Neuronal stem cell (in vitro differentiated cells): ENCODE measurements around the gene GPBAR1.

Experiments
- DNase-seq: peaks from one replicate; pipeline ENCODE4 v3.0.0-alpha.2; 2013; ENCODE audit warnings: low spot score
- H2AFZ ChIP-seq: one replicate; pipeline ENCODE4 v1.6.1; 2013; ENCODE audit warnings: mild to moderate bottlenecking, low read length, inconsistent platforms
- H2AK5ac ChIP-seq: 2 replicates; pipeline ENCODE4 v1.6.1; 2013; ENCODE audit warnings: low read depth, mild to moderate bottlenecking, inconsistent platforms, low read length, moderate library complexity, mixed read lengths
- H2BK120ac ChIP-seq: 2 replicates; pipeline ENCODE4 v1.6.1; 2013; ENCODE audit warnings: low read depth, mild to moderate bottlenecking, inconsistent platforms, low read length, moderate library complexity, mixed read lengths
- H2BK12ac ChIP-seq: one replicate; pipeline ENCODE4 v1.6.1; 2013; ENCODE audit warnings: low read length, inconsistent platforms
- H2BK15ac ChIP-seq: 2 replicates; pipeline ENCODE4 v1.6.1; 2013; ENCODE audit warnings: mild to moderate bottlenecking, low read length, inconsistent platforms, mixed read lengths
- H2BK5ac ChIP-seq: one replicate; pipeline ENCODE4 v1.6.1; 2013; ENCODE audit warnings: inconsistent platforms, mild to moderate bottlenecking, low read length, moderate library complexity
- H3K14ac ChIP-seq: one replicate; pipeline ENCODE4 v1.6.1; 2013; ENCODE audit warnings: low read length, inconsistent platforms
- H3K18ac ChIP-seq: 2 replicates; pipeline ENCODE4 v1.6.1; 2013; ENCODE audit warnings: low read length, inconsistent platforms
- H3K23ac ChIP-seq: 2 replicates; pipeline ENCODE4 v1.6.1; 2013; ENCODE audit warnings: low read depth, mild to moderate bottlenecking, mixed read lengths, low read length, inconsistent platforms; ENCODE audit not compliant: poor library complexity
- H3K27ac ChIP-seq: replicated peaks from 3 replicates; pipeline ENCODE4 v1.5.1; 2013; ENCODE audit warnings: low read length, inconsistent platforms
- H3K27me3 ChIP-seq, 3 experiments: 2 replicates each; pipeline ENCODE4 v1.6.1; 2013; ENCODE audit warnings: low read length in 3 of 3, mild to moderate bottlenecking in 2 of 3, inconsistent platforms in 1 of 3, low read depth in 1 of 3, mixed read lengths in 1 of 3, moderate library complexity in 1 of 3; ENCODE audit not compliant: control insufficient read depth in 3 of 3, insufficient read depth in 3 of 3
- H3K36me3 ChIP-seq, 2 donors: replicated peaks in 1 of 2; 2 replicates each; pipeline ENCODE4 v1.6.1; 2013; ENCODE audit warnings: low read length in 2 of 2; ENCODE audit not compliant: control insufficient read depth in 2 of 2, insufficient read depth in 2 of 2
- H3K4ac ChIP-seq: 2 replicates; pipeline ENCODE4 v1.6.1; 2013; ENCODE audit warnings: inconsistent platforms, mild to moderate bottlenecking, low read length, moderate library complexity
- H3K4me1 ChIP-seq, 2 donors: 1 replicate in 1 of 2; 2 replicates in 1 of 2; pipeline ENCODE4 v1.6.1; 2013; ENCODE audit warnings: low read length in 2 of 2, low read depth in 1 of 2; ENCODE audit not compliant: control insufficient read depth in 2 of 2, insufficient read depth in 1 of 2
- H3K4me2 ChIP-seq: one replicate; pipeline ENCODE4 v1.6.1; 2013; ENCODE audit warnings: mild to moderate bottlenecking, low read length, inconsistent platforms; ENCODE audit not compliant: insufficient read depth, poor library complexity, severe bottlenecking
- H3K4me3 ChIP-seq, 2 donors: 2 replicates each; pipeline ENCODE4 v1.5.1; 2013; ENCODE audit warnings: low read length in 2 of 2, mild to moderate bottlenecking in 2 of 2, inconsistent platforms in 1 of 2, moderate library complexity in 1 of 2
- H3K79me1 ChIP-seq: one replicate; pipeline ENCODE4 v1.6.1; 2013; ENCODE audit warnings: low read depth, mild to moderate bottlenecking, inconsistent platforms, low read length, moderate library complexity
- H3K9ac ChIP-seq: one replicate; pipeline ENCODE4 v1.6.1; 2013; ENCODE audit warnings: mild to moderate bottlenecking, low read depth, low read length, inconsistent platforms; ENCODE audit not compliant: poor library complexity
- H3K9me3 ChIP-seq, 2 donors: replicated peaks in 1 of 2; 2 replicates each; pipeline versions ENCODE3 to v1.6.1; 2013; ENCODE audit warnings: low read length in 2 of 2, mild to moderate bottlenecking in 2 of 2, inconsistent platforms in 1 of 2, low read depth in 1 of 2, mixed read lengths in 1 of 2, moderate library complexity in 1 of 2; ENCODE audit not compliant: control insufficient read depth in 2 of 2, insufficient read depth in 1 of 2
- H4K8ac ChIP-seq: one replicate; pipeline ENCODE4 v1.6.1; 2013; ENCODE audit warnings: low read depth, mild to moderate bottlenecking, inconsistent platforms, low read length, moderate library complexity
- H4K91ac ChIP-seq: one replicate; pipeline ENCODE4 v1.6.1; 2013; ENCODE audit warnings: low read length, low read depth, mild to moderate bottlenecking, inconsistent platforms; ENCODE audit not compliant: poor library complexity
- WGBS, 2 donors: extraction: QIAGEN DNeasy Blood & Tissue Kit; methylation state at CpG; one replicate each; pipeline ENCODE4 v1.1.7; 2013; ENCODE audit warnings: missing lambda C conversion rate in 2 of 2, mixed read lengths in 1 of 2; ENCODE audit not compliant: insufficient read length in 2 of 2, insufficient replicate concordance in 1 of 2; ENCODE audit errors: extremely low coverage in 2 of 2; 5-methylcytosine and 5-hydroxymethylcytosine counted together

GPBAR1 gene

DNA sequence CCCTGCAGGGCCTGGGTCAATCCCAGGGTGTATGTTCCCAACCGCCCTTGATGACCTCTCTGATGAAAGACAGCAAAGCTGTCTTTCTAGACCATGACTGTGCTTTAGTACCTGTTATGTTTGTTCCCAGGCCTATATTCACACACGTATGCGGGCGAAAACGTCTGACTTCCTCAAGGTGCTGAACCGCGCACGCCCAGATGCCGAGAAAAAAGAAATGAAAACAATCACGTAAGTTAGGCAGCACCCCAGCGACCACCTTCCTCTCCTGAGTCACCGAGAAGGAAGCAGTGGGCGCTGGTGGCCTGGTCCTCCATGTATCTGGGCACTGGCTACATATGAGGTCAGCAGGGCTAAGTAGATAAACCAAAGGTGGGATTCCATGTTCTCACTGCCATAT is 11.1 kb upstream of the GPBAR1 start:
- no peak overlapping the region for H3K9ac ChIP-seq
- no peak overlapping the region for H2BK15ac ChIP-seq
- no peaks in the 10 kb centered on the region for H3K79me1 ChIP-seq
- no peak overlapping the region for H3K23ac ChIP-seq
- H3K4me1 ChIP-seq, result no peaks in the 10 kb centered on the region
- no peak overlapping the region for H4K91ac ChIP-seq
- H2AFZ ChIP-seq, result no peak overlapping the region
- H2AK5ac ChIP-seq, result no peak overlapping the region
- DNase-seq, result no peak
- H2BK12ac ChIP-seq, result no peak overlapping the region
- no peak overlapping the region for H3K14ac ChIP-seq
- H3K18ac ChIP-seq, result no peak overlapping the region
- H3K27me3 ChIP-seq, result no peaks in the 10 kb centered on the region
- H4K8ac ChIP-seq, result no peak overlapping the region
- H2BK5ac ChIP-seq, result no peak overlapping the region
- no peak overlapping the region for H3K4me2 ChIP-seq
- H3K4ac ChIP-seq, result no peak overlapping the region
- no peaks in the 10 kb centered on the region for H3K9me3 ChIP-seq
- H3K27ac ChIP-seq, result no peak overlapping the region
- WGBS, 2 donors, result no CpG with 5 or more reads among the region's 13 CpGs
- peaks cover 55 to 99% of the 10 kb centered on the region in 2 donors for H3K36me3 ChIP-seq
- no peak overlapping the region for H3K4me3 ChIP-seq
- no peak overlapping the region for H2BK120ac ChIP-seq

DNA sequence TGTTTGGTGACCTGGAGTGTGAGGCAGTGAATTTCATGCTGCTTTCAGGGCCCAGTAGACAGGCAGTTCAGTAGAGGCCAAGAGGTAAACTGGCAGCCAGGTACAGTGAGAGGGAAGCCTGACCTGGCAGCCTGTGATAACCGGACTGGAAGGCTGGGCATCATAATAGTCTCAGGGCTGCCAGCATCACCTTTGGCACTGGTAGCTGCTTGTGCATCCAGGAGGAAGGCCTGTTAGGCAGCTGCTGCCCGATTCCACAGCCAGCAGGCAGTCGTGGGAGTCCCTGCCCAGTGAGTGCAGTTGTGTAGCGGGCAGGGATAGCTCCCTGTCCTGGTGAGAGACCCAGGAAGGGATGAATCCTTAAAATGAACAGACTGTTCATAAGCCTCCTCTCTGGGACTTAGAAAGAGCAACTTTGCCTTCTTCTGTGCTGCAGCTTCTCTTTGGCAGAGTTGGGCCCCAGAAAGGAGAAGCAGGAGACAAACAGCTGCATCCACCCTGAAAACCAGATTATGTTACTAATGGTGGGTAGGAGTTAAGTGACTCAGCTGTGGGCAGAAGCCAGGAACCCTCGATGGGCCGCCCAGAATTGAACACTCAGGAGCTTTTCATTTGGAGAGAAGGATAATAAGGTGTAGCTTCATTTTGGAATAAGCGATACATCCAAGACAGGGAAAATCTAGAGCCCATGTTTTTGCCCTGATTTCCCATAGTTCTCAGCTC is 8.1 kb upstream of the GPBAR1 start:
- no peak overlapping the region for H4K8ac ChIP-seq
- no peaks in the 10 kb centered on the region for H3K9me3 ChIP-seq
- no peak overlapping the region for H3K27ac ChIP-seq
- WGBS, 2 donors, result no CpG with 5 or more reads among the region's 7 CpGs
- H3K27me3 ChIP-seq, result no peaks in the 10 kb centered on the region
- H2AFZ ChIP-seq, result no peak overlapping the region
- H3K4me3 ChIP-seq, result no peak overlapping the region
- no peak overlapping the region for H2AK5ac ChIP-seq
- H3K36me3 ChIP-seq, result peaks cover 48 to 90% of the 10 kb centered on the region in 2 donors
- H3K14ac ChIP-seq, result no peak overlapping the region
- H3K4me2 ChIP-seq, result no peak overlapping the region
- H3K4ac ChIP-seq, result no peak overlapping the region
- H3K18ac ChIP-seq, result no peak overlapping the region
- no peak overlapping the region for H2BK5ac ChIP-seq
- no peak overlapping the region for H2BK15ac ChIP-seq
- H3K9ac ChIP-seq, result no peak overlapping the region
- no peak overlapping the region for H3K23ac ChIP-seq
- H2BK120ac ChIP-seq, result no peak overlapping the region
- H3K4me1 ChIP-seq, result no peaks in the 10 kb centered on the region
- no peak overlapping the region for H2BK12ac ChIP-seq
- no peaks in the 10 kb centered on the region for H3K79me1 ChIP-seq
- no peak for DNase-seq
- no peak overlapping the region for H4K91ac ChIP-seq

DNA sequence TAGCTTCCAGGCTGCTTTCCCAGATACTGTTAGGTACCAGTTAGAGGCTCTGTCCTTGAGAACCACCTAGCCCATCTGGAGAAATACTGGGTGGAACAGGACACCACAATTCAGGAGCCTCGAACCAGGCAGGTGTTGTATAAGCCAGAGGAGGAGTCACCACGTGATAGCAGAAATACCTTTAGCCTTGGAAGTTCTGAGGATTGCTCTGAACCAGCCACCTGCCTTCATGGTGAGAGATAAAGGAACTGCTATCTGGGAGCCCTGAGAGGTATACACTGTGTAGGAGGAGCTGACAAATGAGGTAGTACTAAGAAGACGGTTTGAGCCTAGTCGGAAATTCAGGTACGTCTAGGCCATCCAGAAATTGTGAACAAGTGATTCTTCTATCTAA is 7.6 kb upstream of the GPBAR1 start:
- no peak overlapping the region for H3K4me3 ChIP-seq
- H2BK12ac ChIP-seq, result no peak overlapping the region
- H3K18ac ChIP-seq, result no peak overlapping the region
- WGBS, 2 donors, result no CpG with 5 or more reads among the region's 5 CpGs
- no peak overlapping the region for H3K27ac ChIP-seq
- no peak overlapping the region for H2AFZ ChIP-seq
- no peak overlapping the region for H3K4ac ChIP-seq
- H3K79me1 ChIP-seq, result no peaks in the 10 kb centered on the region
- no peak overlapping the region for H2BK120ac ChIP-seq
- no peak for DNase-seq
- no peak overlapping the region for H3K14ac ChIP-seq
- H3K9me3 ChIP-seq, result no peaks in the 10 kb centered on the region
- no peak overlapping the region for H2BK15ac ChIP-seq
- H3K9ac ChIP-seq, result no peak overlapping the region
- H2AK5ac ChIP-seq, result no peak overlapping the region
- H3K27me3 ChIP-seq, result no peaks in the 10 kb centered on the region
- H3K4me2 ChIP-seq, result no peak overlapping the region
- H4K91ac ChIP-seq, result no peak overlapping the region
- no peak overlapping the region for H4K8ac ChIP-seq
- no peaks in the 10 kb centered on the region for H3K4me1 ChIP-seq
- H2BK5ac ChIP-seq, result no peak overlapping the region
- no peak overlapping the region for H3K23ac ChIP-seq
- peaks cover 44 to 84% of the 10 kb centered on the region in 2 donors for H3K36me3 ChIP-seq

DNA sequence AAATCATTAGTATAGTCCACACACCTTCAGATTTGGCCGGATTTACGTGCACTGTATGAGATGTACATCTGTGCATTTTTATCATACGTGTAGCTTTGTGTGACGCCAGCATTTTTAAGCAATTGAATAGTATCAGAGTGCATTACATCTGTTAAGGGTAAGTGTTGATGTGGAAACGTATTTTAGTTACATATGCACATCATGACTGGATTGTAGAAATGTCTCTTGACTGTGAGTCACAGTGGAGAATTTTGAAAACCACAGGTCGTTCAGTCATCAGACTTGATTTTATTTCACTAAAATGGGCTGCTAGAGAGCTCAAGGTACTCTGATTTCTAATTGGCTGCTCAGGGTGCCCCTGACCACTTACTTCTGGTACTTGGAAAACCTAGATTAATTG is 5.4 kb upstream of the GPBAR1 start:
- Histone ChIP-seq H3K23ac (no peak overlapping the region), H3K4ac (no peak overlapping the region), H3K36me3 (peaks cover 27 to 63% of the 10 kb centered on the region in 2 donors), H2BK120ac (no peak overlapping the region), H3K9ac (no peak overlapping the region), H2AK5ac (no peak overlapping the region), H3K9me3 (no peaks in the 10 kb centered on the region), H2BK15ac (no peak overlapping the region), H3K79me1 (no peaks in the 10 kb centered on the region), H3K18ac (no peak overlapping the region), H3K4me2 (no peak overlapping the region), H2BK12ac (no peak overlapping the region), H3K14ac (no peak overlapping the region), H3K4me1 (peaks cover 2 to 6% of the 10 kb centered on the region in 2 donors), H4K91ac (no peak overlapping the region), H3K27ac (no peak overlapping the region), H2BK5ac (no peak overlapping the region), H3K27me3 (no peaks in the 10 kb centered on the region), H4K8ac (no peak overlapping the region), H2AFZ (no peak overlapping the region), H3K4me3 (no peak overlapping the region)
- no CpG with 5 or more reads among the region's 6 CpGs for WGBS, 2 donors
- DNase-seq, result no peak
